ENCODE measurements around the gene ZNF362.

- no peak for TF ChIP-seq GFI1 (CRISPR knock-in tag; IDR thresholded peaks at IDR 0.05; ENCODE audit: borderline replicate concordance)
- TF ChIP-seq POLR2A (IDR thresholded peaks at IDR 0.05; ENCODE audit: insufficient read depth in 1 of 2, low read depth in 2 of 2, low read length in 2 of 2): no peak
- no peak for TF ChIP-seq ZNF296 (CRISPR knock-in tag; conservative IDR thresholded peaks at IDR 0.05)
- TF ChIP-seq CHD4 (IDR thresholded peaks at IDR 0.05; ENCODE audit: borderline replicate concordance, low read length): no peak
- no peak for TF ChIP-seq THAP8 (CRISPR knock-in tag; IDR thresholded peaks at IDR 0.05; ENCODE audit: borderline replicate concordance)
- no peak for TF ChIP-seq ZNF317 (CRISPR knock-in tag; IDR thresholded peaks at IDR 0.05)
- no peak for TF ChIP-seq MAFG (CRISPR knock-in tag; IDR thresholded peaks at IDR 0.05)
- TF ChIP-seq SNAPC4 (CRISPR knock-in tag; IDR thresholded peaks at IDR 0.05): no peak
- no peak for TF ChIP-seq DPF2 (CRISPR knock-in tag; IDR thresholded peaks at IDR 0.05; ENCODE audit: borderline replicate concordance, low read depth)
Measured at GRCh38 chr1:33222381-33222780, 33.9 kb upstream of the ZNF362 start.

Data from HepG2 (cell line).